ENCODE data around the gene PSMD2.

DNA sequence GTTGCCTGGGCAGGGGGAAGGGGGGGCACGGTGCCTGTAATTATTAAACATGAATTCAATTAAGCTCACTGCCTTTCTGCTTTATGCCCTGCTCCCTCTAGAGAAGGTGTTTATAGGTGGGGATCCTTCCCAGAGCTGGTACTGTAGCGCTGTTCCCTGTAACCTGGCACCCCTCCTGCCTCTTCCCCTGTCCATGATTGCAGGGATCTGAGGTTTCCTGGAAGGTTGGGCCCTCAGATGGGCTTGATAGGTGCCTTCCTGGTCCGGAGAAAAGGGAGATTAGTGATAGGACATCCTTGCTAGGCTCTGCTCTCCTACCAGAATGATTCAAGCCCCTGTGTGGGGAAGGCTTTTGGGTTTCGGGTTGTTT, 36.2 kb downstream of the PSMD2 start:
- TF ChIP-seq POLR2A (IDR thresholded peaks at IDR 0.05; ENCODE audit: low read length) = no peak
- no peak for TF ChIP-seq GATA1 (IDR thresholded peaks at IDR 0.05; ENCODE audit: low read depth, low read length)
